CD4-positive, alpha-beta T cell treated with Interleukin-4 for 4 hours (primary cell): ENCODE measurements around the gene ANKRD49.

Experiments used
- DNase-seq: peaks from one replicate; pipeline ENCODE4 v3.0.0-alpha.2; 2020

The ANKRD49 gene

DNA sequence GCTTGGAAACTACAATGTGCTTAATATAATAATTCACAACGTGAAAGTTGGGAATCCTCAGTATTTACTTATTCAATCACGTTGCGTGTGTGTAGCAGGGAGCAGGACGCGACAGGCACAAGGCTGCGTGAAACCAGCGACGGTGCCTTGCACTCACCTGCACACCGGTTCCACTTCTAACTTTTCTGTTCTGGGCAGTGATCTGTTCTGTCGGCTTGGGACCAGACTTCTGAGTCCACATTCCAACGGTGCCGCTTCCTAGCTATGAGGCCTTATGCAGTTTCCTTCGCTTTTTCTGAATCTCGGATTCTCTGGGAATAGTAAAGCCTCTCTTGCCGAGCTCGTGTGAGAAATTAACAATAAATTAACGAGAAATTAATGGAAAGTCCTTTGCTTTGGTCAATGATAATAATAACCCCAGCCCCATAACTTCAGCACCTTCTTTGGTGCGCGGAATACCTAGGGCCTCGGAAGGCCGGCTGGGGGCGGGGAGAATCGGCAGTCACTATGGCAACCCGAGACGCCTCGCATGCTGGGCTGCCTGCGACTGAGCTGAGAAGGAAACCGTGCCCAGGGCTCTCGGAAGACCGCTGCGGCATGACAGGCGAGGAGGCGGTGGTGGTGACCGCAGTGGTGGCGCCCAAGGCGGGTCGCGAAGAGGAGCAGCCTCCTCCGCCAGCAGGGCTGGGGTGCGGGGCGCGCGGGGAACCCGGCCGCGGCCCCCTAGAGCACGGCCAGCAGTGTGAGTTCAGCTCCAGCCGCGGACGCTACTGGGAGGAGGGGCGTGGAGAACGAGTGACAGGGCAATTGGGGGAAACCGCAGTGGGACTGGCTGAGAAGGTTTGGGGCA lies 18.4 kb downstream of the ANKRD49 start, which contains the start of gene C11orf97:
TSS of gene C11orf97 (plus strand) at position 530 of the 850 bp plus-strand sequence. CDS start at position 598, 68 bp downstream.
- DNase-seq = peak; percentile 37

DNA sequence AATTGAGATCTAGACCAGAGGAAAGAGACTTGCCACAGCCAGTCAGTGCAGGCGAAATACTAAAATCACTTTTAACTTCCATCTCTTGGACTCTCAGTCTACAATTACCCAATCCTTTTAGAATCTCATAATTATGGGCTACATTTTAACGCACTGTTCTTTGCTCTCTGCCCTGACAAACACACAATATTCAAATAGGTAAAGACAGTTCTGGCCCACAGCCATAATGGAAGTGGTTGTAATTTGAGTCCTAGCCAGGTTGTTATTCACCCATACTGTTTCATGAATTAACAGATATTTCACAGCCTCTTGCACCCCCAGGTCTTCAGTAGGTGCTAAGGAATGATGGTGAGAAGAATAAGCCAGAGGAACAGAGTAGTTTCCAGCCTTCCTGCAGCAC lies 19.3 kb downstream of the ANKRD49 start:
- no peak for DNase-seq

DNA sequence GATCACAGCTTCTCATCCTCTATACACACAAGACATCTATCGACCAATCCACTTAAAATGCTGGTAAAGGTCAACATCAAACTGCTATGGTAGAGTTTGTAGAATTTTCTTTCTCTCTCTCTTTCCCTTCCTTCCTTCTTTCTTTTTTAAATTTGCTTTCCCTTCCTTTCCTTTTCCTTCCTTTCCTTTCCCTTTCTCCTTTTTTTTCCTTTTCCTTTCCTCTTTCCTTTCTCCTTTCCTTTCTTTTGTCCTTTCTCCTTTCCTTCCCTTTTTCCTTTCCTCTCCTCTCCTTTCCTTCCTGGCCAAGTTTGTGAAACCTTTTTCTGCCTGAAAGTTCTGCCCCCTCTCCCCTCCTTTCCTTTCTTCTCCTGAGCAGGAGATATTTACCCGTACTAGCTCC lies 21.6 kb downstream of the ANKRD49 start:
- no peak for DNase-seq

DNA sequence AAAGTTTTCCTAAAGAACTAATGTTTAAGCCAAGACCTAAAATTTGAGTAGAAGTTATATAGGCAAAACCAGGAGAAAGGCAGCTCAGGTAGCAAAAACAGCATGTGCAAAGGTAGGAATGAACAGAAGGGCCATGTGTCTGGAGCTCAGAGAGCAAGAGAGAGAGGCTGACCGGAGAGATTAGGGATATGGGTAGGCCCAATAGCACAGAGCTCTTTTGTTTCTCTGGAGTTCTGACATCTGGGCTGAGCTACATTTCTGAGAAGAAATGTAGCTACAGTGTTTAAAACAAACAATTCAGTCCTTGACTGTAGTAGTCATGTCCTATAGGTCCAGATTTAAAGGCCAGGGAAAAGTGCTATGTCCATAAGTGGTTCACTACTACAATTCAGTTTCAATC lies 22.9 kb downstream of the ANKRD49 start:
- no peak for DNase-seq

DNA sequence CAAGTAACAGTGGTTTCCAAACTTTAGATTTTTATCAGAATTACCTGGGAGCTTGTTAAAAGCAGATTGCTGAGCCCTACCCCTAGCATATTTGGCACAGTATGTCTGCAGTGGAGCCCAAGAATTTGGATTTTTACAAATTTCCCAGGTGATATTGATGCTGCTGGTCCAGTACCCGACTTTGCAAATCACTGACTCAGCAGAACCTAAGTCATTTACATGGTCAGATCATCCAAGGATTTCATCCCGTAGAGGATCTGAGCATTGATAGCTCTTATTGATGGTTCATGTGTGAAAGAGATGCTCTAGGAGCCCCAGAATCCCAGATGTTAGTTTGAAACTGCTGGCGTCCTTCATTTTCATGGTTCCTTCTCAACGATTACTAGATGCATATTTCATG lies 24.5 kb downstream of the ANKRD49 start:
- no peak for DNase-seq

DNA sequence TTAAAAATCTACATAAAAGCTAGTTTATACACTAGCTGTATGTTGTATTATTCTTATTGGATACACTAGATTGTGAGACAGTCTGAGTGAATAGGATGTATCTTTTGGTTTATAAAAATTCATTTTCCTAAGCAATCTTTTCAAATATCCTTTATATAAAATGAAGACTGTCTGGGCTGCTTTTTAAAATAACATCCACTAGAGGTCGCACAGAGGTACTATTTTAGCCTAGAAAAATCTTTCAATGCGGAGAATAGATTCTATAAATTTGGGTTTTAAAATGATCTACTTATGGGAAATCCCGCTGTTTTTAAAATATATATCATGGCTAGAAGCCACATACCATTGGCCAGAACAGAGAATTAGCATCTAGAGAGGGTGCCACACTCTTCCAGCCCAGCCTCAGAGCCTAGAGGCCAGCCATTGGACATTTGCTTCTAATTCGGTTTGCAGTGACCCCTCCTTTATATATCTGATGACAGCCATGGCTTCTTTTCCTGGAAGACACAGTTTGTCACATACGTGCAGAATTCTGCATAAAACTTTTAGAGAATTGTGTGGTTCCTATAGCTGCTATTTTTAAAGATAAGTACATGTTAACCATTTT lies 25.8 kb downstream of the ANKRD49 start:
- DNase-seq = peak; percentile 48

DNA sequence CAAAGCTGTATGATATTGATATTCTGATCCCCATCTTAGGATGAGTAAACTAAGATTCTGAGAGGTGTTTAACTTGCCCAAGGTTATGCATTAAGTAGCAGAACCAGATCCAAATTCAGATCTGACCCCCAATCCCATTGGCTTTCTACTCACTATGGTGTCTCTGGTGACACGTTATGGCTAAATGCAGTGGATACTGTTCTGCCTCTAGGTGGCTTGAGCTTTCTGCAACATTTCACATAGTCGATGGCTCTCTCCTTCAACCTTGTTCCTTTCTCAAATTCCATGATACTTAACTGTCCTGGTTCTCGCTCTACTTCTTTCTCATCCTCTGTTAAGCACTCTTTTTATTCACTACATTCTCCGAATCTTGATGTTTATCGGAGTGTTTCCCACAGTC lies 27.9 kb downstream of the ANKRD49 start:
- DNase-seq = no peak

DNA sequence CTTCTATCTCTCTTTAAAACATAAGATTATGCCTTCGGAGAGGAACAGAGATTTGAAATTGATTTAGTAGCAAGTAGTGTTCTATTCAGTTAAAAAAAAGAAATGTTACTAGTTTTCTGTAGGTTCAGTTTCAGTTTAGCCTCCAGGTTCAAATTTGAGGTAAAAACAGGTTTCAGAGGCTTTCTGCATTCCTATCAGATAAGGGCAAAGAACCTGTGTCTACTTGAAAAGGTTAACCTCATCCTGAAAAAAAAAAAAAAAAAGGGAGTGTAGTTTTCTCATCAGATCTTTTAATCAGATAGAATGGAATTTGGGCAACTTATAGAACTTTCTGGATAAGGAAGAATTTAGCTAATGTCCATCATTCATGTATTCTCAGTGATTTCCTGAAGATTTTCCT lies 30.6 kb downstream of the ANKRD49 start:
- DNase-seq = no peak

DNA sequence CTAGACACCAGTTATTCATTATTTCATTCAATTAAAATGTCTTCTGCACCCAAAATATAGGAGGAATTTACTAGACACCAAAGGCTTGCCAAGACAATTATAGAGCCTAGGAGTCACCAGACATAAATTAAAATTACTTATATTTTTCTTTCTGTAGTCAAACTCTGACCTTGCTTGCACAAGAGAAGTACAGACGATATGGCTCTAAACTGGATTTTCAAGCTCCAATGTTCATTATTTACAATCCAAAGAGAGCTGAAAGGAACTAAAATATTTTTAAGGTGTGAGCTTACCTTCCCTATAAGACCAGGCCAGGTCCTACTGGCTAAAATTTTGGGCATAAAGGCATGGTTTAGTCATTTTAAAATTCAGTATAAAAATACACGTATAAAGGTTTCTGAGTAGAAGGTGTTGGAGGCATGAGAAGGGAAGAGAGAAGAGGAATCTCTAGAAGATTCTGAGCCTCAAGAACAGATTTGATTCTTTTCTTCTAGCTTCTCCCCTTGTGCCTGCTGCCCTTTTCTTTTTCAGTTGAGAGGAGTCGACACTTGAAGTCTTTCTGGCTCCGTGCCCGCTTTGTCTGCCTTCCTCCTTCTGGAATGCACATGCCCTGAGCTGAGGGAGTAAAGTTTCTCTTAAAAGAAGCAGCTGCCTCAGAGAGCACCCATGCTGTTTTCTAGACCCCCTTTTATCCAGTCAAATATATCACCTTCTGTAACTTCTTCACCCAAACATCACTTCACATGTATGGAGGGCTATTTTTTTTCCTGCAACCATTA lies 32.0 kb downstream of the ANKRD49 start:
- no peak for DNase-seq

DNA sequence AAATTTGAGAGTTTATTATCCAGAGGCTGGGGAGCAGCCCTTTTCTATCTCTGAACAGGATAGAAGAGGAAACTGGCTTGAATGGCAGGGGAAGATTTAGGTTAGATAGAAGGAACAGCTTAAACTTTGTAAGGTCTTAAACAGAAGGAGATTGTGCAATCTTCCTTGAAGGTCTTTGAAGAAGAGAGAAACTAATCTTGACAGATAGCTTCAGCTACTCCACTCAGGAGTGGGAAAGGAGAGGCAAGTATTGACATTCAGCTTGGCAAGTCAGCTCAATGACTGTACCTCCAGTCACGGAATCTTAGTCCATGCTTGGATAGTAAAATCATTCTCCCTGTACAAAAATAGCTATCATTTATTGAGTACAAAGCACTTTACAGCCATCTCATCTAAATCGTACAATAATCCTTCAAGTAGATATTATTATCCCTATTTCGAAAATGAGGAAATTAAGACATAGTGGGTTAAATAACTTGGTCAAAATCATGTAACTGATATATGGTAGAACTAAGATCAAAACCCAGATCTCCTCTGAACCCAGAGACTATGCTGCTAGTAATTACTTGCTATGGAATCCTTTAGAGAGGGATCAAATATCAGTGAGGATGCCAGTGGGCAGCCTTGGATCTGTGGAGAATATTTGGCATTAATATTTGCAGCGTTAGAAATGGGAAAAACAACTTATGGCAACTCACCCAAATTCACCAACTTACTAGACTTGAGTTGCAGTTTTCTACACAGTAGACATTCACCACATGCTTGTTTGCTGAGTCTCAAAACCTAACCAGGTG lies 33.1 kb downstream of the ANKRD49 start:
- DNase-seq = no peak

DNA sequence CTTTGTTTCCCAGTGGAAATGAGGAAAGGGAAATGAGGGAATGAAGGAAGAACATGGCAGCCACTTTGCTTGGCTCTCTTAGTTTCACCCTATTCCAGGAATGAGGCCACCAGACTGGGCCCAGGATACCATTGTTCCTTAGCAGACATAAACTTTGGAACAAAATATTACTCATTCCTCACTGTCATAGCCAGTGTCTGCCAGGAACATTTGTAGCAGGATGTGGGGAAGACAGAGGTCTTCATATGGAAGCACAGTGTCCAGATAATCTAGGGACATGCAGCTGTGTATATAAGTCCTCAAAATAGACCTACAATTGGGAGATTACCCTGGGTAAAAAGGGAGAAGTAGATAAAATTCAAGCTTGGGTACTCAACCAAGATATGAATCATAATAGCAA lies 34.8 kb downstream of the ANKRD49 start:
- no peak for DNase-seq

DNA sequence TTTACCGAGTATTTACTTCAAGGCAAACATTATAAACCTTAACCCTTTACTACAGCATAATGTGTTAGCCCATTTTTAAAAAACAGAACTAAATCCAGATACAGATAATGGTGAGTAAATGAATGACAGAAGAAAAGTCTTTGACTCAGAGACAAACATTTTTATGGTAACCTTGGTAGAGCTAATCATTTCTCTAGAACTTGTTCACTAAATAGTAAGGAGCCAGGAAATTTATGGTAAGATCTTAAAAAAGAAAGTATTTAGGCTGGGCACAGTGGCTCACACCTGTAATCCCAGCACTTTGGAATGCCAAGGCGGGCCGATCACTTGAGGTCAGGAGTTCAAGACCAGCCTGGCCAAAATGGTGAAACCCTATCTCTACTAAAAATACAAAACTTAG lies 38.4 kb downstream of the ANKRD49 start:
- no peak for DNase-seq

DNA sequence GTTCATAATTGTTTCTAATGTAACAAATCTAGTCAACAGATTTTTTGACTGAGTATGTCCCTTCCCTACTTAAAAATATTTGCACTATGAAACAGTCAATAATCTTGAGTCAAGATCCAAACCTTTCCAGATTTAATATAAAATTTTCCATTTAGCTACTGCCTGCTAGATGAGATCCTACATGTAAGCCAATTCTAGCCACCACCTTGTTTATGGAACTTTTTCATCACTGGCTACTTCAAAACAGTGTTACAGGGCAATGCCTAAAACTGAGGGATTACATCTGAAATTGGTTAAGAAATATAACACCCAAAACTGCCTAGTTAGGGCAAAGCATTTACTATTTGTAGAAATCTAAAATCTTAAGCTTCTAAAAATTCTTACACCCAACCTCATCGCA lies 39.4 kb downstream of the ANKRD49 start:
- DNase-seq = no peak

DNA sequence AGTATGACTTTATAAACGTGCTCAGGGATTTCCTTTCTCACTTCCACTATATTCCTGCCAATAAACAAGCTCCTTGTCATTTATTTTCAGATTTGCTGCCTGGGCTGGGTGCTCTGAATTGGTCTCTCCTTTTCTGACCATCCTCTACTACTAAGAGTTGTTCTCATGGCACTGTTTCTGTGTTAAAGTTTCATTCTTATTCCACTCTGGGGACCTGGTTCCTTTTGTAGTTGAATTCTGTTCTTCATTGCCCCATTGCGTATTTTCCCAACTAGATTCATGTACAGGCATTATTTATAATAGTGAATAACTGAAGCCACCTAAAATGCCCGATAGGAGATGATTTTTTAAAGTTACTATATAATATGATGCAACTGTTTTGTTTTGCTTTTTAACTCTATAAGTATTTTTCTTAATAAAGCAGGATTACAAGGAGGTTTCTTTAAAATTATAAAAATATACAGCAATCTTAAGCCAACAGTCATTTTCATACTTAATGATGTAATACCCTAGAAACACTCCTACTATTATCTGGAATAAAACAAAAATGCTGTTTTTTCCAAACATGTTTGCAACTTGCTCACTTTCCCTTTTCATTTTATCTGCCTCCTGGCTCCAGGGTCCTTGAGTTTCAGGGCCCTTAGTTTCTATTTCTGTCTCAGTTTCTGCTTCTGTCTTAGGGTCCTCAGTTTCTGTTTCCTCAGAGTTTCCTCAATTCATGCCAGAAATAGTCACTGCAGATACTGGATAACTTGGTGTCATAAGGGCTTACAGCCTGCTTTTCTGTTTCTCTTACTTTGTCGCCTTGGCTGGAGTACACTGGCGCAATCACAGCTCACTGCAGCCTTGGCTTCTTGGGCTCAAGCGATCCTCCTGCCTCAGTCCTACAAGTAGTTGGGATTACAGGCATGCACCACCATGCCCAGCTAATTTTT lies 40.2 kb downstream of the ANKRD49 start:
- DNase-seq = no peak

DNA sequence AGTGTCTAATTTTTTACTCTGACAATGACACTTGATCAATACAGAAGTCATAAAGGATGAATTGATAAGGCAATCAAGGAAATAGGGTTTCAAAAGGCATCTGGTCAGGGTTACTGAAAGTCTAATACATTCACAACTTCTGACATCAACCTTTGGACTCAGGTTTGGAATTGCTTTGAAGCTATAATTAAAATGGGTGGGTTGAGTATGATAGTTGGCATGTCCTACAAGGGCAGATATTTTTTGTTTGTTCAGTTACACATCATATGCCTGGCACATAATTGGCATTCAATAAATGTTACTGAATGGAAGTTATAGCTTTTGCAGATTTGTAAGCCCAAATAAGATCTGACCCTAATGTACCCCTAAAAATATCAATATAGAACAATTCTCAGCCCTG lies 42.6 kb downstream of the ANKRD49 start:
- no peak for DNase-seq

DNA sequence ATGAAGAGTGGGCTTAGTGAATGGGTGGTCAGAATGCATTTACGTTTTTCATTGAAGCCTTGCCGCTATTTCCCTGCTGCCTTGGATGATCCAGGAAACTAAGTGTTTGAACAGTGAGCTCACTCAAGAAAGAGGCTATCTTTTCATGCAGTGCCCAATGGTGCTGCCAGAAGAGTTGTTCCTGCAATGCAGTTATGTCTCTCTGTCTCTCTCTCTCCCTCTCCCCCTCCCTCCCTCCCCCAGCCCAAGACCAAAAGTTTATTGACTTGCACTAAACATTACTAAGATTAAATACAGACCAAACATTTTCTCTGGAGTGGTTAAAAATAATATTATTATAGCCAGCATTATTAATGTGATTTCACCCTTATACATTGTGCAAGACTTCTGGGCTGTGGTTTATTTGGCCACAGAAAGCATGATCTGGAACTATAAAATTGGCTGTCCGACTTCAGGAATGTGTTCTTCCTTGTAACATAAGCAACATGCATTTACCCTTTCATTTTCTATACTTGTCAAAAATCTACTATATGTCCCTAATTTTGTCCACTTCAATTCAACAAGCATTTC lies 43.3 kb downstream of the ANKRD49 start:
- DNase-seq = no peak

DNA sequence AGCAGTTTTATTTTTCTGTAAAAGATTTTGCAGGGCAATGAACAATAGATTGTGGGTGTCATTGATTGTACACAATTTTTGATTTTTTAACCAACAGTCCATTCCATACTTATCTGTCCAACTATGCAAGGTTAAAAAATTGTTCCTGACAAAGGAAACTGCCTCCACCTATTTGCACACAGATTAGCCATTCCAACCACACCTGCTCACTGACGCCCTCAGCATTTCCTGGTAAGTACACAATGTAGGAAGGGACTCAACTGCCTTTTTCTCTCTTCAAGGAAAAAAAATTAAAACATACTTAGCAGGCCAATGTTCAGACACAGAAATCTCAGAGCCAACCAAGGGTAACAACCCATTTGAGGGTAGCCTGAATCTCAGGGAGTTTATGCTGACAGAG lies 45.6 kb downstream of the ANKRD49 start:
- DNase-seq = no peak

DNA sequence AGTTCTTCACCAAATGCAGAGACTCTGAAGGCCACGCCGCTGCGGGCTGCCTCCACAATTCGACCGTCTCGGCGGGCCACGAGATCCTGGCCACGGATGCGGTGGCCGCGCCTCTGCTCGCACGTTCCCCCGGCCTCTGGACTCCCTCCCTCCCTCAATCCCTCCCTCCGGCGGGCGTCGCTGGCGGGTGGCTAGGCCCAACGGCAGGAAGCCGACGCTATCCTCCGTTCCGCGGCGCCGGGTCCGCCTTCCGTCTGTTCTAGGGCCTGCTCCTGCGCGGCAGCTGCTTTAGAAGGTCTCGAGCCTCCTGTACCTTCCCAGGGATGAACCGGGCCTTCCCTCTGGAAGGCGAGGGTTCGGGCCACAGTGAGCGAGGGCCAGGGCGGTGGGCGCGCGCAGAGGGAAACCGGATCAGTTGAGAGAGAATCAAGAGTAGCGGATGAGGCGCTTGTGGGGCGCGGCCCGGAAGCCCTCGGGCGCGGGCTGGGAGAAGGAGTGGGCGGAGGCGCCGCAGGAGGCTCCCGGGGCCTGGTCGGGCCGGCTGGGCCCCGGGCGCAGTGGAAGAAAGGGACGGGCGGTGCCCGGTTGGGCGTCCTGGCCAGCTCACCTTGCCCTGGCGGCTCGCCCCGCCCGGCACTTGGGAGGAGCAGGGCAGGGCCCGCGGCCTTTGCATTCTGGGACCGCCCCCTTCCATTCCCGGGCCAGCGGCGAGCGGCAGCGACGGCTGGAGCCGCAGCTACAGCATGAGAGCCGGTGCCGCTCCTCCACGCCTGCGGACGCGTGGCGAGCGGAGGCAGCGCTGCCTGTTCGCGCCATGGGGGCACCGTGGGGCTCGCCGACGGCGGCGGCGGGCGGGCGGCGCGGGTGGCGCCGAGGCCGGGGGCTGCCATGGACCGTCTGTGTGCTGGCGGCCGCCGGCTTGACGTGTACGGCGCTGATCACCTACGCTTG lies 50.2 kb downstream of the ANKRD49 start, which contains the start of gene FUT4:
TSS of gene FUT4 (plus strand) at position 227 of the 951 bp plus-strand sequence. CDS start at position 440, 213 bp downstream.
- DNase-seq = peak; percentile 60

DNA sequence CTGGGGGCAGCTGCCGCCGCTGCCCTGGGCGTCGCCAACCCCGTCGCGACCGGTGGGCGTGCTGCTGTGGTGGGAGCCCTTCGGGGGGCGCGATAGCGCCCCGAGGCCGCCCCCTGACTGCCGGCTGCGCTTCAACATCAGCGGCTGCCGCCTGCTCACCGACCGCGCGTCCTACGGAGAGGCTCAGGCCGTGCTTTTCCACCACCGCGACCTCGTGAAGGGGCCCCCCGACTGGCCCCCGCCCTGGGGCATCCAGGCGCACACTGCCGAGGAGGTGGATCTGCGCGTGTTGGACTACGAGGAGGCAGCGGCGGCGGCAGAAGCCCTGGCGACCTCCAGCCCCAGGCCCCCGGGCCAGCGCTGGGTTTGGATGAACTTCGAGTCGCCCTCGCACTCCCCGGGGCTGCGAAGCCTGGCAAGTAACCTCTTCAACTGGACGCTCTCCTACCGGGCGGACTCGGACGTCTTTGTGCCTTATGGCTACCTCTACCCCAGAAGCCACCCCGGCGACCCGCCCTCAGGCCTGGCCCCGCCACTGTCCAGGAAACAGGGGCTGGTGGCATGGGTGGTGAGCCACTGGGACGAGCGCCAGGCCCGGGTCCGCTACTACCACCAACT lies 51.0 kb downstream of the ANKRD49 start:
- DNase-seq = no peak
